Stimulated activated naive CD4-positive, alpha-beta T cell (primary cell): ENCODE results near the gene RNASEH1.

Experiments
- DNase-seq, 6 experiments: peaks; one replicate each; lab custom pipeline; 2025; lab: John Stamatoyannopoulos, UW

The RNASEH1 gene

GRCh38 chr2:3547915-3548314 is 10.2 kb downstream of the RNASEH1 start:
- no peak for DNase-seq

- no peak for DNase-seq
These were observed 12.2 kb downstream of the RNASEH1 start for GRCh38 chr2:3545788-3546478.

- DNase-seq, result no peak
These were observed 15.0 kb downstream of the RNASEH1 start for GRCh38 chr2:3543023-3543683.

- no peak for DNase-seq
These were observed 16.0 kb downstream of the RNASEH1 start for GRCh38 chr2:3542107-3542506.

- no peak for DNase-seq
These were observed 18.3 kb downstream of the RNASEH1 start for GRCh38 chr2:3539836-3540235.

- no peak for DNase-seq
These were observed 21.2 kb downstream of the RNASEH1 start for GRCh38 chr2:3536682-3537632.

- DNase-seq, result no peak
These were observed 22.1 kb downstream of the RNASEH1 start for GRCh38 chr2:3535794-3536681.

- no peak for DNase-seq
These were observed 22.7 kb downstream of the RNASEH1 start for GRCh38 chr2:3535467-3535793.

- no peak for DNase-seq
These were observed 23.8 kb downstream of the RNASEH1 start for GRCh38 chr2:3534251-3534814.

GRCh38 chr2:3533836-3534235 is 24.3 kb downstream of the RNASEH1 start:
- DNase-seq, result no peak

- DNase-seq, result no peak
These were observed 25.2 kb downstream of the RNASEH1 start for GRCh38 chr2:3532941-3533340.

- no peak for DNase-seq
These were observed 28.7 kb downstream of the RNASEH1 start for GRCh38 chr2:3529316-3530025.

GRCh38 chr2:3527886-3528785 is 30.0 kb downstream of the RNASEH1 start:
- no peak for DNase-seq

- DNase-seq, result no peak
These were observed 31.3 kb downstream of the RNASEH1 start for GRCh38 chr2:3526871-3527270.

GRCh38 chr2:3523551-3524041 is 34.5 kb downstream of the RNASEH1 start:
- no peak for DNase-seq

GRCh38 chr2:3522961-3523421 is 35.1 kb downstream of the RNASEH1 start:
- no peak for DNase-seq

- DNase-seq, result no peak
These were observed 37.5 kb downstream of the RNASEH1 start for GRCh38 chr2:3520591-3520990.

GRCh38 chr2:3519255-3520205 is 38.6 kb downstream of the RNASEH1 start, which contains the start of gene ADI1:
TSS of gene ADI1 (minus strand) at chr2:3519531. CDS start at chr2:3519487, 44 bp downstream.
- peak; percentile 70 to 94 (median 82) for DNase-seq
